Measurements from ENCODE around the gene LRP1. TPM values are rescaled to one million over a fixed set of nuclear protein-coding genes. Genes with fewer than 3 reads are reported as not detected.

LRP1 gene
- total and polyA plus RNA-seq, 2 of the 4 experiments (the other 2 are of a cell fraction): 73.1 to 142 TPM

DNA sequence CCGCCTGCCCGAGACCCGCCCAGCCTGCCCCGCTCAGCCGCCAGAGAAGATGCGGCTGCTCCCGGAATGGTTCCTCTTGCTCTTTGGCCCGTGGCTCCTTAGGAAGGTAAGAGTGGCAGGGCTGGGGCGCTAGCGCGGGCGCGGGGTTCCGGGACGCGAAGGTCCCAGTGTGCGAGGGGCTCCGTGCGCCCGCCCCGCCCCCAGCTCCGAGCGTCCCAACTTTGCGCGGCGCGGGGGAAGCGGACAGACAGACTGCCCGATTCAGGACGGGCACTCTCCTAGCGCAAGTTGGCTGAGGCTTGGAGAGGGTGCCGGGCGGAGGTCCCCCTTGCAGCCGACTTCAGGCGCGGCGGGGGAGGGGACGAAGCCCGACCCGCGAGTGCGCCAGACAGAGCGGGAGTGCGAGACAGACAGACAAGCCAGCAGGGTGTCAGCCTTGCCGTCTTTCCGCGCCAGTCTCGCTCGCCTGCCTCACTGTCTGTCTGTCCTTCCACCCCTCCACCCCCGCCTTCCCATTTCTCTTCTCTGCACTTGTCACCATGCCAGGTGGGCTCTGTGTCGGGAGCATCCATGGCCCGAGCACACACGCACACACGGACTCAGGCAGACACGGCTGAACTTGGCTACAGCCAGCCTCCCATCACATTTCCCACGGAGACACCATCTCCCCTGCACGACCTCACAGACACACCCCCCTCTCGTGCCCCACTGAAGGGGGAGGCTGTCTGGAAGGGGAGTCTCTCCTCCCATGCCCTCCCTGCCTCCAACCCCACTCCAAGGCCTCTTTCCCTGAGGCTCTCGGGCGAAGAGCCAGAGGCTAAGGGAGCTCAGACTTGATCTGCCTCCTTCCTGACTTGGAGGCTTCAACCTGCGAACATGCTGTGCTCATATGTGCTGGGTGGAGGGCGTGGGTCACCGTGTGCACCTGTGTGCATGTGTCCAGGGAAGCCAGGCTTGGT is 88.9 kb downstream of the LRP1 start:
- Histone ChIP-seq H3K4ac (ENCODE audit: low read depth, low read length) (no peak overlapping the region; the same call in 1 of the 2 replicates), H3K9ac (ENCODE audit: low read depth, low read length) (peak overlapping the region; percentile 3; the same call in 1 of the 2 replicates)
- BruUV-seq (replicated peaks): no TSS peak

More for the DNA sequence above, 88.9 kb downstream of the LRP1 start:
- no peak overlapping the region for H2BK5ac ChIP-seq (ENCODE audit: low read depth, low read length, poor library complexity, severe bottlenecking)
- peak overlapping the region; percentile 79 for H3K4me2 ChIP-seq (ENCODE audit: low read depth, low read length)
- H3K9me3 ChIP-seq (ENCODE audit: control insufficient read depth, insufficient read depth, low read length): no peaks in the 10 kb centered on the region
- H2AK9ac ChIP-seq (replicated peaks; ENCODE audit: low read depth, low read length, poor library complexity): peak overlapping the region; percentile 91
- no peak overlapping the region; the same call in 1 of the 2 replicates for H3K27ac ChIP-seq (ENCODE audit: insufficient read depth, low read length)
- peak overlapping the region; percentile 73 for H3K4me3 ChIP-seq (ENCODE audit: insufficient read depth, low read depth, low read length)
- no peak overlapping the region for H3K18ac ChIP-seq (ENCODE audit: low read depth, low read length)
- POLR2A ChIA-PET (ENCODE audit: unreplicated experiment): interaction anchor here (1.0 kb wide), 1 partner anchor 12 kb away, joined by 4 read pairs; the partner anchor contains the start of gene SHMT2
- in situ Hi-C loops (cut with MboI; ENCODE audit: low sequenced_read_pairs) (no loop called here), intact Hi-C loops (cut with micrococcal nuclease) (no loop called here), dilution Hi-C loops (cut with HindIII; ENCODE audit: low sequenced_read_pairs, unreplicated experiment) (no loop called here)
- H3K56ac ChIP-seq (ENCODE audit: extremely low read depth, insufficient read depth, low read length): no peak overlapping the region
- DNase-seq (no peak), ATAC-seq (ENCODE audit: low read depth) (peak; percentile 4)
- H4K91ac ChIP-seq (ENCODE audit: insufficient read depth, low read depth, low read length): no peak overlapping the region
- H3K23ac ChIP-seq (ENCODE audit: low read depth, low read length): peak overlapping the region; percentile 78
- peak overlapping the region; percentile 47; the same call in 1 of the 2 replicates for H3K14ac ChIP-seq (replicated peaks; ENCODE audit: low read depth, low read length)
- peaks cover 17% of the 10 kb centered on the region for H3K36me3 ChIP-seq (ENCODE audit: control insufficient read depth, insufficient read depth, low read length)
- peaks cover 53% of the 10 kb centered on the region for H4K20me1 ChIP-seq (ENCODE audit: insufficient read depth, low read length)
- H2AFZ ChIP-seq (replicated peaks; ENCODE audit: low read length, poor library complexity): peak overlapping the region; percentile 79
- no peak for TF ChIP-seq MXI1 (IDR thresholded peaks at IDR 0.05; ENCODE audit: borderline replicate concordance, low read depth, low read length)
- TF ChIP-seq BHLHE40 (IDR thresholded peaks at IDR 0.05; ENCODE audit: low read depth, low read length): no peak
- no peak for TF ChIP-seq MAFK (IDR thresholded peaks at IDR 0.05; ENCODE audit: low read depth, low read length)
- H2BK20ac ChIP-seq (ENCODE audit: low read depth, low read length): no peak overlapping the region
- CTCF ChIA-PET: interaction anchor here (1.1 kb wide), 1 partner anchor 22 kb away, joined by 5 read pairs; no protein-coding TSS in a partner anchor
- peaks cover 7% of the 10 kb centered on the region for H3K4me1 ChIP-seq (ENCODE audit: control insufficient read depth, insufficient read depth, low read length)
- no peak overlapping the region for H4K8ac ChIP-seq (ENCODE audit: low read depth in 2 of 2, low read length in 2 of 2)
- H3K79me1 ChIP-seq (ENCODE audit: low read depth in 1 of 2, low read length in 2 of 2): peaks cover 0 to 7% of the 10 kb centered on the region in 2 experiments; a peak in 1 of 4 replicates
- no peak overlapping the region for H2BK120ac ChIP-seq (ENCODE audit: low read depth, low read length)
- H3K27me3 ChIP-seq (ENCODE audit: control insufficient read depth, insufficient read depth, low read length): peaks cover 69% of the 10 kb centered on the region
- no peak overlapping the region for H4K5ac ChIP-seq (ENCODE audit: low read depth, low read length)
- no peaks in the 10 kb centered on the region for H3K9me1 ChIP-seq (ENCODE audit: insufficient read depth, low read length)
- H2BK15ac ChIP-seq (ENCODE audit: low read depth, low read length): no peak overlapping the region
- WGBS, 2 experiments (ENCODE audit: extremely low coverage in 2 of 2, insufficient read length in 1 of 2): 4% methylated on average over 48 of the region's 63 CpGs; no CpG with 5 or more reads in 1 of the 2 experiments
- peak overlapping the region; percentile 81 for H2AK5ac ChIP-seq (ENCODE audit: low read depth, low read length)

Measured in IMR-90 (cell line).